PC-9 (cell line): ENCODE results near the gene ZNF343. TPM values are rescaled to one million over a fixed set of nuclear protein-coding genes. Genes with fewer than 3 reads are reported as not detected.

Experiments used
- BruUV-seq: library from RNA; stranded (reverse); fragments of 400-500 nt; replicated peaks from 2 replicates; lab custom pipeline; 2021; lab: Mats Ljungman, UMichigan
- CTCF ChIA-PET: fragments of 300-600 bp; sonication (Branson Sonifier 250); formaldehyde crosslinking; loops from one replicate; lab custom pipeline; 2022; ENCODE audit warnings: antibody characterized with exemption; lab: Charles Lee
- POLR2A ChIA-PET: fragments of 300-600 bp; sonication (Branson Sonifier 250); formaldehyde crosslinking; loops from one replicate; lab custom pipeline; 2022; ENCODE audit warnings: antibody characterized with exemption; ENCODE audit not compliant: unreplicated experiment; lab: Charles Lee
- DNase-seq, 2 experiments: peaks; one replicate each; pipeline versions ENCODE4 v3.0.0 to v3.0.0-alpha.2; 2015 to 2022; ENCODE audit warnings: mixed read lengths in 1 of 2
- H2AFZ ChIP-seq: fragments of 200-600 bp; sonication (generic); 2 replicates; pipeline ENCODE4 v1.8.1; 2017; ENCODE audit warnings: antibody characterized with exemption
- H3F3A ChIP-seq: fragments of 200-600 bp; sonication (generic); 2 replicates; pipeline ENCODE4 v1.8.1; 2017; ENCODE audit warnings: antibody characterized with exemption, mild to moderate bottlenecking, low read depth; ENCODE audit not compliant: insufficient read depth
- H3K27ac ChIP-seq: fragments of 200-600 bp; sonication (generic); 2 replicates; pipeline ENCODE4 v1.6.1; 2016; ENCODE audit warnings: mixed run types
- H3K27me3 ChIP-seq: fragments of 200-600 bp; sonication (generic); 2 replicates; pipeline ENCODE4 v1.6.1; 2016; ENCODE audit warnings: low read depth, mixed run types; ENCODE audit not compliant: insufficient read depth
- H3K36me3 ChIP-seq: fragments of 200-600 bp; sonication (generic); 2 replicates; pipeline ENCODE4 v1.6.1; 2016; ENCODE audit warnings: low read depth, mixed run types
- H3K4me1 ChIP-seq: fragments of 200-600 bp; sonication (generic); replicated peaks from 2 replicates; pipeline ENCODE4 v1.6.1; 2016; ENCODE audit warnings: mixed run types; ENCODE audit not compliant: insufficient read depth
- H3K4me2 ChIP-seq: fragments of 200-600 bp; sonication (generic); 2 replicates; pipeline ENCODE4 v1.6.1; 2017; ENCODE audit warnings: mixed run types
- H3K4me3 ChIP-seq: fragments of 200-600 bp; sonication (generic); 2 replicates; pipeline ENCODE4 v1.6.1; 2016; ENCODE audit warnings: mixed run types
- H3K79me2 ChIP-seq: fragments of 200-600 bp; sonication (generic); 2 replicates; pipeline ENCODE4 v1.6.1; 2017; ENCODE audit warnings: low read depth, mixed run types
- H3K9me2 ChIP-seq: fragments of 200-600 bp; sonication (generic); 2 replicates; pipeline ENCODE4 v1.8.1; 2017; ENCODE audit warnings: mild to moderate bottlenecking; ENCODE audit not compliant: insufficient read depth
- H3K9me3 ChIP-seq: fragments of 200-600 bp; sonication (generic); 2 replicates; pipeline ENCODE4 v1.8.1; 2016; ENCODE audit warnings: low read depth; ENCODE audit not compliant: insufficient read depth
- H4K20me1 ChIP-seq: fragments of 200-600 bp; sonication (generic); 2 replicates; pipeline ENCODE4 v1.8.1; 2017; ENCODE audit not compliant: insufficient read depth
- CTCF ChIP-seq: fragments of 200-600 bp; sonication (generic); conservative IDR thresholded peaks from 2 replicates; pipeline ENCODE4 v1.6.1; 2017; ENCODE audit warnings: mixed run types, antibody characterized with exemption, mild to moderate bottlenecking, moderate library complexity
- EZH2 ChIP-seq: fragments of 200-600 bp; sonication (generic); IDR thresholded peaks from 2 replicates; pipeline ENCODE4 v1.8.0; 2017; ENCODE audit warnings: antibody characterized with exemption, low read depth
- intact Hi-C: fragments of 100-400 bp; cut with micrococcal nuclease; formaldehyde crosslinking; loops from one replicate; pipeline ENCODE4 v1.10.0; 2022; ENCODE audit not compliant: unreplicated experiment
- total RNA-seq: library from RNA; stranded (reverse); gene quantifications from 2 replicates; pipeline ENCODE4 v1.2.3, GENCODE V29; 2021

The ZNF343 gene
- total RNA-seq, 1 experiment from 2014 or later: 10.0 TPM

DNA sequence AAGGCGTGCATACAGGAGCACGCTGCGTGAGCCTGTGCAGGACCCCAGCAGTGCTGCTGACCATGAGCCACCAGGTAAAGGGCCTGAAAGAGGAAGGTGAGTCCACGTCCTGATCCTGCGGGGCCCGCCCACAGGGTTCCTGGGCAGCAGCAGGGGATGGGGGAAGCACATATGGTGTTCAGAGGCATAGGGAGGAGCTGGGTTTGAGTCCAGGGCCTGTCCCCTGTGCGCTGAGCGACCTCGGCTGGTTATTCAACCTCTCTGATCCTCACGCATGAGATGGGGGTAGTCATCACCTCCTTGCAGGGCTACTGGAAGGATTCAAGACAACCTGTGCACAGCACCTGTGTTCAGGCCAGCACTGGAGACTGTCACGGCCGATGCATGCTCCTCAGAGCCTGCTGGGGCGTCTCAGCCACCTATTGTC, 27.9 kb upstream of the ZNF343 start, which contains the start of gene TMC2:
Gene TMC2 (plus strand): TSS at position 14 of the 427 bp plus-strand sequence. CDS start 49 bp downstream, at position 63.
- intact Hi-C loops: no loop called here
- peaks cover 96% of the 10 kb centered on the region for H3K27me3 ChIP-seq
- no peaks in the 10 kb centered on the region for H3K9me3 ChIP-seq
- no peaks in the 10 kb centered on the region for H3K36me3 ChIP-seq
- CTCF ChIA-PET: no interaction called here
- no peak within 1 kb of the TSS for H3K4me3 ChIP-seq
- no peaks in the 10 kb centered on the region for H3K4me1 ChIP-seq
- no peaks in the 10 kb centered on the region for H4K20me1 ChIP-seq
- no TSS peak for BruUV-seq
- no peak within 1 kb of the TSS for H2AFZ ChIP-seq
- no peaks in the 10 kb centered on the region for H3F3A ChIP-seq
- H3K4me2 ChIP-seq: no peak within 1 kb of the TSS
- no peak for DNase-seq
- POLR2A ChIA-PET: no interaction called here
- H3K79me2 ChIP-seq: no peaks in the 10 kb centered on the region
- no peaks in the 10 kb centered on the region for H3K9me2 ChIP-seq
- TF ChIP-seq EZH2: no peak
- TF ChIP-seq CTCF: no peak
- H3K27ac ChIP-seq: no peak within 1 kb of the TSS

DNA sequence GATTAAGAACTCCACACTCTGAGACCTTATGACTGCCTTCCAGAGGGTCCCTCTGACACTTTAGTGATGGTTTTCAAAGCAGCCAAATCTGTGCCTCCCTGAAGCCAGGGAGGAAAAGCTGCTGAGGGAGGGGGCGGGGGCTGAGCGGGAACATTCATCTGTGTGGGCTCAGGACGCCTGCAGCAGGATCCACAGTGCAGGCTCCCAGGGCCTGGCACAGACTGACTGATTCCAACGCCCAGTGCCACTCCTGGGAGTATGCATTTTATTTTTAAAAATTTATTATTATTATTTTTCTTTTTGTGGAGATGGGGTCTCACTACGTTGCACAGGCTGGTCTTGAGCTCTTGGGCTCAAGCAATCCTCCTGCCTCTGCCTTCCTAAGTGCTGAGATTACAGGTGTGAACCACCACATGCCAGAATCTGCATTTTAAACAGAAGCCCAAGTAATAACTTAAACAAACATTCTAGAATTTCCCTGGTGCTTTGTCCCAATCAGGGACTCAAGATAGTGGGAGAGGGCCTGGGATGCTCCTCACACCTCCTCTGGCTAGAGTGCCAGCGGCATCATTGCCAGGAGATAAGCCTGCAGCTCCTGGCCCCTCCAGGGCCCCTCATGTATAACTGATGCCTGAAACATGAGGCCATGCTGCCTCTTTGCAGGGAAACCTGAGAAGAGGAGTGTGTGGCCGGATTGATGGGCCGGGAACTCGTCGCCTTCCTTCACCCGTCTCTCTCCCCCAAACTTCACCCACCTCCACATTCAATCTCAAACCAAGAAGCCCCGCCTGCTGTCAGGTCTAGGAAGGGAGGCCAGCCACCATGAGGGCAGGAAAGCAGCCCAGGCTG, 27.2 kb upstream of the ZNF343 start:
- TF ChIP-seq EZH2 (no peak), CTCF (no peak)
- H3K27ac ChIP-seq: no peak overlapping the region
- H3K9me3 ChIP-seq: no peaks in the 10 kb centered on the region
- peaks cover 92% of the 10 kb centered on the region for H3K27me3 ChIP-seq
- H2AFZ ChIP-seq: no peak overlapping the region
- no peak for DNase-seq
- no peak overlapping the region for H3K4me3 ChIP-seq
- ChIA-PET CTCF (no interaction called here), POLR2A (no interaction called here)
- no peaks in the 10 kb centered on the region for H4K20me1 ChIP-seq
- H3K4me2 ChIP-seq: no peak overlapping the region
- no peaks in the 10 kb centered on the region for H3K36me3 ChIP-seq
- no TSS peak for BruUV-seq
- no peaks in the 10 kb centered on the region for H3F3A ChIP-seq
- no peaks in the 10 kb centered on the region for H3K9me2 ChIP-seq
- no peaks in the 10 kb centered on the region for H3K79me2 ChIP-seq
- no peaks in the 10 kb centered on the region for H3K4me1 ChIP-seq
- intact Hi-C loops: no loop called here

DNA sequence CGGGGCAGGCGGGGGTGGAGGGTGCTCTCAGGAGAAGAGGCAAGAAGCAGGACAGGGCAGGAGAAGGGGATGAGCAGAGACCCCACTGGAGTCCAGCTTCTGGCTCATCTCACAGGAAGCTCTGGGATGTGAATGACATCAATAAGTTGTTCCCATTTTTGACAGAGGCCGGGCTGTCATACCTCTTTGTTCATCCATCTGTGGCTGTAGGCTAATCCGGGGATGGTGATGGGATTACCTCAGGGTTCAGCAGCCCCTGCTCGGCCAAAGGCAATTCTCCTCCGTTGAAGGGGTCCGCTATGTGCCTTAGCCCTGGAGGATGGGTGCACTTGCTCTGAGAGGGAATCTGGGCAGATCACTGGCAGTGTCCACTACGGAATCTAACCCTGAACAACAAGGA, 24.4 kb upstream of the ZNF343 start:
- POLR2A ChIA-PET: no interaction called here
- no peak overlapping the region for H3K27ac ChIP-seq

More for the DNA sequence above, 24.4 kb upstream of the ZNF343 start:
- H3K4me3 ChIP-seq: no peak overlapping the region
- no peaks in the 10 kb centered on the region for H3K9me2 ChIP-seq
- no peaks in the 10 kb centered on the region for H3K4me1 ChIP-seq
- no peaks in the 10 kb centered on the region for H3K9me3 ChIP-seq
- intact Hi-C loops: no loop called here
- CTCF ChIA-PET: no interaction called here
- H3K79me2 ChIP-seq: no peaks in the 10 kb centered on the region
- no peak overlapping the region for H3K4me2 ChIP-seq
- no TSS peak for BruUV-seq
- H3K36me3 ChIP-seq: no peaks in the 10 kb centered on the region
- TF ChIP-seq CTCF (no peak), EZH2 (no peak)
- H3F3A ChIP-seq: no peaks in the 10 kb centered on the region
- no peak for DNase-seq
- H3K27me3 ChIP-seq: peaks cover 84% of the 10 kb centered on the region
- H2AFZ ChIP-seq: no peak overlapping the region
- H4K20me1 ChIP-seq: no peaks in the 10 kb centered on the region
